ENCODE data around the gene NTMT1. TPM values are rescaled to one million over a fixed set of nuclear protein-coding genes. Genes with fewer than 3 reads are reported as not detected.
A peak's percentile ranks its signal among the peaks of the same experiment; 100 is the strongest.

Gene NTMT1
- total RNA-seq, 1 donor from 2014 or later: 22.4 TPM

GRCh38 chr9:129678844-129679243 is 52.9 kb downstream of the NTMT1 start:
- no peak for DNase-seq (ENCODE audit: low read depth in 2 of 2)

- DNase-seq (ENCODE audit: low read depth in 2 of 2): no peak
Measured at GRCh38 chr9:129679537-129679936, 53.6 kb downstream of the NTMT1 start.

GRCh38 chr9:129681924-129682323 is 56.0 kb downstream of the NTMT1 start:
- DNase-seq (ENCODE audit: low read depth in 2 of 2): no peak

- DNase-seq (ENCODE audit: low read depth in 2 of 2): no peak
Measured at GRCh38 chr9:129682381-129682780, 56.4 kb downstream of the NTMT1 start.

GRCh38 chr9:129685220-129685932 is 59.4 kb downstream of the NTMT1 start:
- peak in 1 of 2 donors; percentile 8 for DNase-seq (ENCODE audit: low read depth in 2 of 2)

Other genes with a start within 250 kb of the NTMT1 start
- not detected in 2 replicates for gene C9orf50, start 5.1 kb upstream of the NTMT1 start, total RNA-seq
- 9.6 and 13.5 TPM in 2 replicates for gene ASB6, start 16.0 kb downstream of the NTMT1 start, total RNA-seq
- 0.20 and 0.44 TPM in 2 replicates for gene PRRX2, start 39.5 kb downstream of the NTMT1 start, total RNA-seq
- gene PTGES, start 126.9 kb downstream of the NTMT1 start, total RNA-seq: 0.40 and 0.44 TPM in 2 replicates
- 13.9 and 19.8 TPM in 2 replicates for gene TOR1B, start 177.0 kb downstream of the NTMT1 start, total RNA-seq
- gene TOR1A, start 198.0 kb downstream of the NTMT1 start, total RNA-seq: 26.8 and 32.7 TPM in 2 replicates
- 21.6 and 36.5 TPM in 2 replicates for gene C9orf78, start 209.1 kb downstream of the NTMT1 start, total RNA-seq
- 5.4 and 8.9 TPM in 2 replicates for gene USP20, start 209.3 kb downstream of the NTMT1 start, total RNA-seq